HG03064 (cell line): ENCODE results near the gene GAS7.
"Not testable (repeated sequence)": the region's sequence is repeated elsewhere in the genome, so short reads cannot be mapped to it uniquely, and the experiment has no call there.

ENCODE experiments used
- ATAC-seq: cut with Tn5 transposase; IDR thresholded peaks from one replicate; pipeline ENCODE4 v1.9.1; 2021; ENCODE audit warnings: low read depth; ENCODE audit not compliant: unreplicated experiment

Gene GAS7

DNA sequence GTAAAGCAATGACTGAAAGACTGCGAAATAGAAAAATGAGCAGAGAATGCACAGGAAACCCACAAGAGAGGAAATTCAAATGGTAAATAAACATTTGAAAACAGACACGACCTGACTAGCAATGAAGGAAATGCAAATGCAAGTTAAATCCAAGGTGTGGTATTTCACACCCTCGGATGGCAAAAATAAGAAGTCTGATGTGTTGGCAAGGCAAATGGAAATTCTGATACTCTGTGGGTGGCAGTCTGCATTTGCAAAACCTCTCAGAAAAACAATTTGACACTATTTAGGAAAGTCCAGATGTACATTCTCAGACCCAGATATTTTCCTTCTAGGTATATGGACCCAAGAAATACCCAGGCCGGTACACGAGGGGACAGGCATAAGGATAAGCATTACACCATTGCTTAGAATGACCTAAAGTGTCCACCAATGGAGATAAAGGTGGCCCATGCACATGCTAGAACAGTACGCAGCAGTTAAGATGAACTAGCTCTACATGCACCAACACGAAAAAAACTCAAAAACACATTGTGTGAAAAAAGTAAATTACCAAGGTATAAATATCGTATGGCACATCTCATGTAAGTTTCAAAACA is 116.7 kb downstream of the GAS7 start:
- ATAC-seq: no peak

DNA sequence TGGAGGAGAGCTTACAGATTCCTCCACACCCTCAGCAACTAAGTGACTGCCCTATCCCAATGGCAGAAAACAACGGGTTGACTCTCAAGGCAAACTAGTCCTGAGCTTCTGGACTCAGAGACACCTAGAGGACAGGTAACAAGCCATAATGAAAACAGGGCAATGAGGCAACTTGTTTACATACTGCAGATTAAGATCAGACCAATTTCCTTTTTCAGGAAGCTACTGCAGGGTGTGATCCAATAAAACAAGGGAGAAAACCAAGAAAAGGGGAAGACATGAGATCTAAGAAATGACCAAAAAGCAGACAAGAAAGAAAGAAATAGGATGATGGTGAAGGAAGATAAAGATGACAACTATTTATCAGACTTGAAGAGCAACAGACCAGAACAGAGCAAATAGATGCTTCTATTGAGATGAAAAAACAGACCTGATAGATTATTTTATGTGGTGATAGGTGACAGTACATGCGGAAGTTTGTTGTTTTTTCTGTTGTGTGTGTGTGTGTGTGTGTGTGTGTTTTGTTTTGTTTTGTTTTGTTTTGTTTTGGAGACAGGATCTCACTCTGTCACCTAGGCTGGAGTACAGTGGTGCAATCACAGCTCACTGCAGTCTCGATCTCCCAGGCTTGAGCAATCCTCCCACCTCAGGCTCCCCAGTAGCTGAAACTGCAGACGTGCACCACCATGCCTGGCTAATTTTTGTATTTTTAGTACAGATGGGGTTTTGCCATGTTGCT is 120.7 kb downstream of the GAS7 start:
- ATAC-seq: no peak

DNA sequence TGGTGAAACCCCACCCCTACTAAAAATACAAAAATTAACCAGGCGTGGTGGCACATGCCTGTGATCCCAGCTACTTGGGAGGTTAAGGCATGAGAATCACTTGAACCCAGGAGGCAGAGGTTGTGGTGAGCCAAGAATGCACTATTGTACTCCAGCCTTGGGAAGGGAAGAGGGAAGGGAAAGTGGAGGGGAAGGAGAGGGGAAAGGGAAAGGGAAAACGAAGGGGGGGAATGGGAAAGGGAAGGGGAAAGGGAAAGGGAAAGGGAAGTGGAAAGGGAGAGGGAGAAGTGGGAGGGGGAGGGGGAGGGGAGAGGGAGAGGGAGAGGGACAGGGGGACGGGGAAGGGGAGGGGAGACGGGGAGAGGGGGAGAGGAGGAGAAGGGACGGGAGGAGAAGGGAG is 122.5 kb downstream of the GAS7 start:
- no peak for ATAC-seq

DNA sequence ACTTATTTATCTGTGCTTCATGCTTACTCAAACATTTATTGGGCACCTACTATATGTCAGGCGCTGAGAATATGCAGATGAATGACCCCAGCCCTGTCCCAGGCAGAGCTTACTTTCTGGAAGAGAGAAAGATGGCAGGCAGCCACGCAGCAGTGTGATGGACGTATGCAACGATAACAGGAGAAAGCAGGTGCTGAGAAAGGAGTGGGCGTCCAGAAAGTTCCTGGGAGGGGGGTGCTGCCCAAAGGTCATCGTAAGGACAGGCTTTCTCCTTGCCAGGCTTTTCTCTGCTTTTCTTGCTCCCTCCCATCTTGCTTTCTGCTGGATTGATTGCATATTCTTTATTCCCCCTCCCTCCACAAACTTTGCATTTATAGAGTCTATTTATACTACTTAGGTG is 124.5 kb downstream of the GAS7 start:
- no peak for ATAC-seq

DNA sequence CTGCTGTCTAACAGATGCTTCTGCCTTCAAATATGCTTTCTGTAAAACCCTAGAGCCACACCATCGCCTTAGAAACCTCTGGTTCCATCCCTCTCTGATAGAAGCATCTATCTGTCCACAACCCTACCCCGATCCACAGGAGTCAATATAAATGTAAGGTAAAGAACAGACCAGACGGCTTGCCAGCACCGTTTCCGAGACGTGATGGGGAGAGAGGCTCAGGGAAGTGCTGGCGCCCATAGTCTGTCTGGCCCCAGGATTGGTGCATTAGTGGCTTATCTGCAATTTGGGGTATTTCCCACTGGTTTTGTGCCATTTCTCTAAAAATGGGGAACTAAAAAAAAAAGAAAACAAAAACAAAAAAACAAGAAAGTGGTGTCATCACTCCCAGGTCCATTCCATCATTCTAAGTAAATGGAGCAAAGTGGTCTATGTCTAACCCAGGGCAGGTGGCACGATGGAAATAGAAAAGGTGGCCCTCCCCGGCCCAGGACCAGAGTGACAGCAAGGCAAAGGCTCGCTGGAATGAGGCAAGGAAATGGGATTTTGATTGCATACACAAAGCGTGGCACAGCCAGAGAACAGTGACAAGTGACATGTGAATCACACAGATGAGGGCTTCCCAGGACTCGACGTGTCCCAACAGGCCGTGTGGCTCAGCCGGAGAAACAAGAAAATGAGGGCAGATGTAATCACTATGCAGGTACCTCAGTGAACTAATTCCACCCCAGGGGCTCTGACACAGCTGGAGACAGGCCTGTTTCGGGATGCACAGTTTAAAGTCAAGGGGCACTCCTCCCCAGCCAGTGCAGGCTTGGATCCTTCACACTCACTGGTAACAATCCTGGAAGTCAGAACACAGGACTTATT is 125.6 kb downstream of the GAS7 start:
- ATAC-seq: no peak

DNA sequence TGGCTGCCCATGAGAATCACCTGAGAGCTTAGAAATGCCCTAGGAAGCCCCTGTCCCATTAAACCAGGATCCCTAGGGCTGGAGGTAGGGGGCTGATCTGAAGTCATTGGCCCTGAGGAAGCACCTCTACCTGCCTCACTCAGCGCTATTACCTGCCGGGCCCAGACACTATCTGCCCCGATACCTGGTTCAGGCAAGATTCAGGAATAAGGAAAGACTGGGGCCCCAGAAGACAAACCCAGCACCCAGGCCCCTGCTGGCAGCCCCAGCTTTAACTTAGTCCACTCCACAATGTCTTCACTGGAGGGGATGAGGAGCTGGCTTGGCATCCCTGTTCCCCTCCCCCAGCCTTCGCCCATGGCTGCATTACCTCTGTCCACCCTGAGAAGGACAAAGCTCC is 126.3 kb downstream of the GAS7 start:
- ATAC-seq: no peak

DNA sequence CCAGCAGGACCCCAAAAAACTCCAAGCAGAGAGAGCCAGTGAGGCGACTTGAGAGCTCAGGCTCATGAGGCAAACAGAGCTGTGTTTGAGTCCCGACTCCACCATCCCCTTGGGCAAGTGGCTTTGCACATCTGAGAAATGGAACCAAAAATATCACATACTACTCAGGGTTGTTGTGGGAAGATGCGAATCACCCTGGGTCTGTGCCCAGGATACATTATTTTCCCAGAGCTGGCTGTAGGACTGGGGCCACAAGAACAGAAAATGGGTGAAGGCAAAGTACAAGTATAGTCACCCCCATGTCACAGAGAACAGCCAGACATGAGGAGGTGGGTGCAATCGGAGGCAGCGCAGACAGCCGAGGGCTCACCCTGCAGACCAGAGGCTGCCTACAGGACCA is 127.3 kb downstream of the GAS7 start:
- ATAC-seq: no peak

DNA sequence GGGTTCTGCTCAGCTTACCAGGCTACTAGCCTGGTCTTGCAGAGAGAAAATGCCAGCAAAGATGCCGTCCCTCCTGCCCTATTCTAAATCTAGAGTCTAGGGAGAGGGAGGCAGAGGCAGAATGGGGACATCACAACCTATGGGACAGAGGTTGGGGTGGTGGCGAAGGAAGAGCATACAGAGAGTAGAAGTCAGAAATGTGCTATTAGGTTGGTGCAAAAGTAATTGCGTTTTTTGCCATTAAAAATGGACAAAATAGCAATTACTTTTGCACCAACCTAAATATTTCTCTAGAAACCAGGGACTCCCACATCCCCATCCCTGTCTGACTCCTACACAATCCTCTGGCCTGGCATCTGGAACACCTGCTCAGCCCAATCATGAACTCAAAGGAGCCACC is 127.7 kb downstream of the GAS7 start:
- no peak for ATAC-seq

DNA sequence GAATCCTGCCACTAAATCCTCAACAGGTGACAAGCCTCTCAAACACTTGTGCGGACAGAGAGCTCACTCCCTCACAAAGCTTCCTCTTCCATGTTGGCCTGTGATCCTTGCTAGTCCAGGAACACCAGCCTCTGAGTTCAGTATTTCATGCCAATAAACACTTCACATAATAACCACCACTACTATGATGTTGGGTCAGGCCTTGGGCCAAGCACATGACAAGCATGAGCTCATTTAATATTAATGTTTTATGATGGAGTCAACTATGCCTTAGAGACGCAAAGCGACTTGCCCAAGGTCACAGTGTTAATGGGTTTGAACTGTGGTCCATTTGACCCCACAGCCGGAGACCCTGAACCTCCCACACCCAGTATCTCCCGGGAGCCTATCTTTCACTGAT is 129.1 kb downstream of the GAS7 start:
- ATAC-seq: no peak

DNA sequence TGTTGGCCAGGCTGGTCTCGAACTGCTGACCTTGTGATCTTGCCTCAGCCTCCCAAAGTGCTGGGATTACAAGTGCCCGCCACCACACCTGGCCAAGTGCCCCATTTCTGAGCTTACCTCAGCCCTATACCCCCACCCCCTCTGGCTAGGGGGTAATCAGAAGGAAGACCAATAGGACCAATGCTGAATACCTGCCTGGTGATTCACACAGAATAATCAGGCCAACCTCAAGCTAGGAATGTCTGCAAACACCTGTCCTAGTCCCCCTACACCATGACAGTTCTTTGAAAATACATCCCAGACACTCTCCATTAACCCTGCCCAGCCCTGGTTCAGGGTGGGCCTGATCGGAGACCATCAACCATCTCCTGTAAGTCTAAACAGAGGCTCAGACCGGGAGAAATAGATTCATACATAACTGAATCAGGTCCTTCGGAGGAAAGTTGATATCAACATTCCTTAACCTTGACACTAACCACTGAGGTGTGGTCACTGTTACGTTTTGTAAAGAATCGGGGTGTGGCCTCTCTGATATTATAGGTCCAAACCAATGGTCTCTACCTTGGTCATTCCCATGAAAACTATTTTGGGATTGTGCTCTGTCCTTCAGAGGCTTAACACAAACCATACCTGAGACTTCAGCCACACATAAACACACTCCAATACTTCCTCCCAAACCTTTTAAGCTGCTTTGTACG is 130.8 kb downstream of the GAS7 start:
- no peak for ATAC-seq

DNA sequence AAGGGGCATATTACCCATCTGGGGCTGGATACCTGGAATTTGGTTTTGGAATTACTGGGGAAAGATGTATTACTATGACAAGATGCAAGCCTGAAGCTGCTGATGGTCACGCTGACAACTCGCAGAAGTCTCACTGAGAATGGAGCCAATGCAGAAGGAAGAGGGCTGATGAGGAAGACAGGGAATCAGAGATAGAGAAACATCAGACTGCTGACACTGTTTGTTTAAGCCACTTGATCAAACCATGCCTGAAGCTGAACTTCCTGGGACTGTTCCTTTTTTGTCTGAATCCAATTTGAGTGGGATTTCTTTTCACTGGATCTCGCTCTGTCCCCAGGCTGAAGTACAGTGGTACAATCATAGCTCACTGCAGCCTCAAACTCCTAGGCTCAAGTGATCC is 133.9 kb downstream of the GAS7 start:
- ATAC-seq: no peak

DNA sequence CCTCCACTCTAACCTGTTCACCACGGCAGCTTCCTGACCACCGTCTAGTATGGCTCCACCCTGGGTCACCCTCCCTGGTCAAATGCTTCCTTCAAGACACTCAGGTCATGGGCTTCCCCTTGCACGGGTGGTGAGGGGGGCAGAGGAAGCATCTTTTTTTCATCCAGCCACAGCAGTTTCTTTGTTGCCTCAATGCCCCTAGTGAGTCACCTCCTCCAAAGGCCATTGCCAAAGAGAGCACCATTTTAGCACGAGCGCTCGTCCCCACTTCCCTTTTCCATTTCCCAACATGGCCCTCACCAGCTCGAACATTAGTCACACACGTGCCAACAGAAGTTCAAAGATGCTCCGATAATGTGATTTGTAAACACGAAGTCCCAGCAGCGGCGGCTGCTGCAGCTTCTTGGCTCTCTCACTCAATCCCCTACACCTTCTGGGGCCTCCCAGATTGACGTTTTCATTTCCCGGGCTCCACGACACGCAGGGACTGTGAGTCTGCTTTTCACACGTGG is 134.6 kb downstream of the GAS7 start:
- ATAC-seq: no peak

DNA sequence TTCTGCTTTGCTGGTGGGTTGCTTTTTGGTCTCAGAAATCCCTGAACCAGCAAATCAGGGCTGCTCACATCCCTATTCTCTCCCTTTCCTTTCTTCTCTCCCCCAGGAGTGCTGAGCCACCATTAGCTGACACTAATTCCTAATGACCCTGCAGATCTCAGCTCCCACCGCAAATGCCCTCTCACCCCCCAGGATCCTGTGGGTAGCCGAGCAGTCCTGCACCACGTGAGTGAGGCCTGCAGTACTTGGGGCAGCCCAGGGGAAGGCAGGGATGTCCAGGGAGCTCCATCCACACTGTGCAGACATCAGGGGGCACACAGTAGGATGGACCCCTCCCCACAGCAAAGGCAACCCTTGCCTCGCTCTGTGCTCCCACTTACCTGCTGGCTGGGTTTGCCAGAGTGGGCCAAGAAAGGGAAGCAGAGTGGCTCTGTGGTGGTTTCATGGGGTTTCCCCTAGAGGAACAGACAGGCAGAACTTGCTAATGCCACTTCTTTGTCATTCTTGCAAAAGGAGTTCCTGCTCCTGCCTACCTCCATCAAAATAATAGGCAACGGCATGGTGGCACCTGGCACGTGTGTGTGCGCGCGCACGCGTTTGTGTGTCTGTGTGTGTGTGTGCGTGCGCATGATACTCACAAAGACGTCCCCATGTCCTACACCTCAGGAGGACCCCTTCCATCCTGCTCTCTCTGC is 135.6 kb downstream of the GAS7 start:
- no peak for ATAC-seq

DNA sequence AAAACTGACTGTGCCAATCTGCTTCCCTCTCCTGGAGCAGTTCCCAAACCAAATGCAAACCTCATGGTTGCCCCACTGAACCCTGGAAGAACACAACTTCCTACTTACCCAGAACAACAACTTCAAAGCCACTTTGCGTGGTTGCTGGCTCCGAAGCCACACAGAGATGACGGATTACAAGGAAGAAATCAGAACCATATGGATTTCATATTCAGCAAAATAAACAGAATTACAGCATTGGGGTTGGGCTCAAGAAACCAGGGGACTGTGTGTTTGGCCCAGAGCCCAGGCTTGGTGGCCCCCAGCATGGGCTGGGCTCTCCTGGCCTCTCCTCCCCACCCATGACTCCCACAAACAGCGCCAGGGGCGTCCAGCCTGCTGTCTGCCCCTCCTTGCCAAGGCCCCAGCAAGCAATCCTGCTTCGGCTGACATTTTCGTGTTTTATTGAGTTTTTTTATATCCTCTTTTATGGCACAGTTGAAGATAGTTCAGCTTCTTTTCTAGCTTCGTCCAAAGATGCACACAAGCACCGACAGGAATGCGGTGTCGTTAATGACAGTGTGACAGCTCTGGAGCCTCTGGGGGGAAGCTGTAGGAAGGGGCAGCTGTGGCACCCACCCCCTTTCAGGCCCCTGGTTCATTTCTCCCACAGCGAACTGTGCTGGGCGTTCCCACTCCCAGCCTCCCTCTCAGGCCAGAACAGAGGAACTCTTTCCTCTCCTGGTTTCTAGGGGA is 137.1 kb downstream of the GAS7 start:
- ATAC-seq: no peak

DNA sequence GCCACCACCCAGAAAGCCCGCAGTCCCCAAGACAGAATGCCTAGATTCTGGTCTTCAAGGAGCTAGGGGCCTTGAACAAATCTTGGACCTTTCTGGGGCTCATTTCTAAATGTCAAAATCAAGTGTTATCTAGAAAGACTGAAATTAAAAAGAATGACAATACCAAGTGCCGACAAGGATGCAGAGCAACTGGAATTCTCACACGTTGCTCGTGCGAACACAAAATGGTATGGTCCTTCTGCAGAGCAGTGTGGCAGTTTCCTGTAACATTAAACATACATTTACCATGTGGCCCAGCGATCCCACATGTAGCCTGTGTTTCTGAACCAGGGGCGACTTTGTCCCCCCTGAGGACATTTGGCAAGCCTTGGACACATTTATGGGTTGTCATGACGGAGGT is 137.9 kb downstream of the GAS7 start:
- ATAC-seq: no peak

DNA sequence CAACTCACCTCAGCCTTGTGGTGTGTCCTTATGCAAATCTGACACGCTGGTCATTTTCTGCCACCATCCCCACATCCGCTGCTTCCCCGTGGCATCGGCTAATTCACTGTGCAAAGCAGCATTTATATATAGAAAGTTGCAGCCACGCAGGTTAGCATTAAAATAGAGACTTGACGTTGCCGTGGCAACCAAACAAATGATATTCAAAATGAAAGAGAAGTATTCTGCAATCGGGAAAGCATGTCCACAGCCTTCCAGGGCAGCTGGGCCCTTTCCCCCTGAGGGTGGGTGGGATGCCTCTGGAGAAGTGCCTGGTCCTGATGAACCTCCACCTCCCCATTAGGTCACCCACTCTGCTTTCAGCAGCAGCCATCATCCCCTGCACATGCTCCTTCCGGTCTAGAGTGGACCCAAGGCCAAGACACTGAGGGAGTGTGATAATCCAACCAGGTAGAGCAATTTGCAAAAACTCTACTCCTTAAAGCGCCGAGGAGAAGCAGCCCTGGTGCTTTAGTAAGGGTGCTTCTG is 138.7 kb downstream of the GAS7 start:
- ATAC-seq: peak; percentile 80

DNA sequence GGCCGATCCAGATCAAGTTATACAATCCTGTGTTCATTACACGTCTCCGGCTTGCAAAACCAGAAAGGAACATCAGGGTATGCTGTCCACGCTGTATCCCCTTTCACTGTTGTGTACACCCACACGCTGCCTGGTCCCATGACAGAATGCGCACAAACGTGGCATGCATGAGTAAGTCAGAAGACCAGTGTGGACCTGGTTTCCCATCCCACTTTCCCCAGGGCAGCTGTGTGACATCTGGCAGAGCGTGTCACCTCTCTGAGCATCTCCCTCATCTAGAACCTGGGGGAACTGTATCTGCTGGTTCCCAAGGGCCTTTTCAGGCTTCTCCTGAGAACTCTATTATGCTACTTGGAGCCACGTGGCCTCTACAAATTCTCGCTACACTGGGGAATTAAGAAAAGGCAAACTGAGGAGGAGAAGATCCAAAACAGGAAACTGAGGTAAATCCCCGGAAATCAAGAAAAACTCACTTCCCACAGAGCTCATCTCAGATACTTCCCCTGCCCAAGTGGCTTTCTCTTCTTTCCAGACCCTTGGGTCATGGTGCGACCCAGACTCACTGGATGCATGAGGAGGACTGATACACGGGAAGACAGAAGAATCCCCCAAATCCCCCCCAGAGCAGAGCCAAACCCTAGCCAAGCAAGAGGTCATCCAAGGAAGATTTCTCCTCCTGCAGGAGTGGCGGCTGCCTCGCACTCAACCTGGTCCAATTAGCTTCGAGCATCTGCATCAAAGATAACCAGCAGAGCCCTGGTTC is 139.3 kb downstream of the GAS7 start:
- peak; percentile 36 for ATAC-seq

DNA sequence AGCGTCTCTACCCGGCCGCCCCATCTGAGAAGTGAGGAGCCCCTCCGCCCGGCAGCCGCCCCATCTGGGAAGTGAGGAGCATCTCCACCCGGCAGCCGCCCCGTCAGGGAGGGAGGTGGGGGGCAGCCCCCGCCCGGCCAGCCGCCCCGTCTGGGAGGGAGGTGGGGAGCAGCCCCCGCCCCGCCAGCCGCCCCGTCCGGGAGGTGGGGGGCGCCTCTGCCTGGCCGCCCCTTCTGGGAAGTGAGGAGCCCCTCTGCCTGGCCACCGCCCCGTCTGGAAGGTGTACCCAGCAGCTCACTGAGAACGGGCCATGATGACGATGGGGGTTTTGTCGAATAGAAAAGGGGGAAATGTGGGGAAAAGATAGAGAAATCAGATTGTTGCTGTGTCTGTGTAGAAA is 140.9 kb downstream of the GAS7 start:
- not testable (repeated sequence) for ATAC-seq
